CD4-positive, alpha-beta T cell treated with Interleukin-6 at 100 ng/mL for 8 hours (primary cell): ENCODE results near the gene FAIM.
"Not testable (repeated sequence)": the region's sequence is repeated elsewhere in the genome, so short reads cannot be mapped to it uniquely, and the experiment has no call there.

Experiments used
- DNase-seq: peaks from one replicate; pipeline ENCODE4 v3.0.0-alpha.2; 2020; ENCODE audit warnings: mixed read lengths, low spot score

The FAIM gene

DNA sequence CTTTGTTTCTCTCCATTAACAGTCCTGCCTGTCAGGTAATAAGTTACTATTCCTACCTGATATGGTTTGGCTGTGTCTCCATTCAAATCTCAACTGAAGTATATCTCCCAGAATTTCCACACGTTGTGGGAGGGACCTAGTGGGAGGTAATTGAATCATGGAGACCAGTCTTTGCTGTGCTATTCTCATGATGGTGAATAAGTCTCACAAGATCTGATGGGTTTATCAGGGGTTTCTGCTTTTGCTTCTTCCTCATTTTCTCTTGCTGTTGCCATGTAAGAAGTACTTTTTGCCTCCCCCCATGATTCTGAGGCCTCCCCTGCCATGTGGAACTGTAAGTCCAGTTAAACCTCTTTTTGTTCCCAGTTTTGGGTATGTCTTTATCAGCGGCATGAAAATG, 6.9 kb upstream of the FAIM start:
- not testable (repeated sequence) for DNase-seq

DNA sequence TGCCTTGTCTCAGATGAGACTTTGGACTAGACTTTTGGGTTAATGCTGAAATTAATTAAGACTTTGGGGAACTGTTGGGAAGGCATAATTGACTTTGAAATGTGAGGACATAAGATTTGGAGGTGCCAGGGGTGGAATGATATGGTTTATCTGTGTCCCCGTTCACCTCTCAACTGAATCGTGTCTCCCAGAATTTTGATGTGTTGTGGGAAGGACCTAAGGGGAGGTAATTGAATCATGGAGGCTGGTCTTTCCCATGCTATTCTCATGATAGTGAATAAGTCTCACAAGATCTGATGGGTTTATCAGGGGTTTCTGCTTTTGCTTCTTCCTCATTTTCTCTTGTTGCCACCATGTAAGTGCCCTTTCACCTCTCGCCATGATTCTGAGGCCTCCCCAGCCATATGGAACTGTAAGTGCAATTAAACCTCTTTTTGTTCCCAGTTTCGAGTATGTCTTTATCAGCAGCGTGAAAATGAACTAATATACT, 4.4 kb upstream of the FAIM start:
- not testable (repeated sequence) for DNase-seq

DNA sequence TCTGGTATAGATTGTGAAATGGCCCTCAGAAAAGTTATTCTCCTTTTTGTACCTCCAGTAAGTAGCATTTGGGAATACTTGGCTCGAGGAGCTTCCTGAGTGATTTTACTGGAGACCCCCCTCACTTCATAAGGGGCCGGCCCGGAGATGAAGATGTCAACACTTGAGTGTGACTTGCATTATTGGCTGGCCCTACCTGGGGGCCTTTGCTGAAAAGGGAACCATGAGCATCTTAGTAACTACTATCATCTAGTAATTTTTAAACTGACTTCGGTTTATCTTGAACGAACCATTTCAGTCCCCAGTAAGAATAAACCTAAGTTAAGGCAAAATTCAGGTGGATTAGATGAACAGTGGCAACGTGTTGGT, 1.3 kb downstream of the FAIM start:
- DNase-seq: no peak

DNA sequence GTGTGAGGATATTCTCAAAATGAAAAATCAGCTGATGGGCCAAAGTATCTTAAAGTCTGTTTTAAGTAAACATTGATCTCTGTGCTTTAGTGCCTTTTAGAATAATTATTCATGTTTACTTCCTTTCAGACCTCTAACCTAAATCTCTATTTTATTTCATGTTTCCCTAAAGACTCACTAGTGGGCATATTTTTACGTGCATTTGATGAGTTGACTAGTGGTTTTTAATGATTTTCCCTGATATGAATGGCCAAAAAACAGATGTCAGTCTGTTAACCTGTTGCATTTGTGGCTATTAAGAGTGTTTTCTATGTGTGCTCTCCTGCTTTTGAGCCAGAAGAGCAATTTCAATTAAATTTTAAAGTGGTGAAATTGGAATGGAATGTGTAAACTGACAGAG, 6.9 kb downstream of the FAIM start:
- no peak for DNase-seq

DNA sequence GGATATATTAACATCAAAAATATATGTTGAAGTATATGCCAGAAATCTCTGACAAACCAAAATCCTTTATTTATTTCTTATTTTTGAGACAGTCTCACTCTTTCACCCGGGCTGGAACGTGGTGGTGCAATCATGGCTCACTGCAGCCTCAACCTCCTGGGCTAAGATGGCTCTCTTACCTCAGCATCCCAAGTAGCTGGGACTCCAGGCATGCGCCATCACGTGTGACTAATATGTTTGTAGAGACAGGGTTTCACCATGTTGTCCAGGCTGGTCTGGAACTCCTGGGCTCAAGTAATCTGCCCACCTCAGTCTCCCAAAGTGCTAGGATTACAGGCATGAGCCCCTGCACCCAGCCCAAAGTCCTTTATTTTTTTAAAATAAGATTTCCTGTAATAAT, 11.9 kb downstream of the FAIM start:
- no peak for DNase-seq

DNA sequence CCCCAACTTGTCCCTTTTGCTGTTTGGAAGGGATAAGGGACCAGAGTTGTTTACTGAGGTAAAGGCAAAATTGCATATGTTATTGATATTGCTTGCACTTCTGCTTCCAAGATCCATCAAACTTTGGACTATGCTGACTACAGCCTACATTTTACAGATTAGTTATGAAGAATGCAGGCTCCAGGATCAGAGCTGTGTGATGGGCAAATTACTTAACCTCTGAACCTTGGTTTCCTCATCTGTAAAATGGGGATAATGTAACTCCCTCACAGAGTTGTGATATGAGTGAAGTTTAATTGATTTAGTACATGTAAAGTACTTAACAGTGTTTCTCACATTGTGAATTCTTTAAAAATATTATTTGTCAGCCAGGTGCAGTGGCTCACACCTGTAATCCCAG, 15.9 kb downstream of the FAIM start:
- DNase-seq: no peak

DNA sequence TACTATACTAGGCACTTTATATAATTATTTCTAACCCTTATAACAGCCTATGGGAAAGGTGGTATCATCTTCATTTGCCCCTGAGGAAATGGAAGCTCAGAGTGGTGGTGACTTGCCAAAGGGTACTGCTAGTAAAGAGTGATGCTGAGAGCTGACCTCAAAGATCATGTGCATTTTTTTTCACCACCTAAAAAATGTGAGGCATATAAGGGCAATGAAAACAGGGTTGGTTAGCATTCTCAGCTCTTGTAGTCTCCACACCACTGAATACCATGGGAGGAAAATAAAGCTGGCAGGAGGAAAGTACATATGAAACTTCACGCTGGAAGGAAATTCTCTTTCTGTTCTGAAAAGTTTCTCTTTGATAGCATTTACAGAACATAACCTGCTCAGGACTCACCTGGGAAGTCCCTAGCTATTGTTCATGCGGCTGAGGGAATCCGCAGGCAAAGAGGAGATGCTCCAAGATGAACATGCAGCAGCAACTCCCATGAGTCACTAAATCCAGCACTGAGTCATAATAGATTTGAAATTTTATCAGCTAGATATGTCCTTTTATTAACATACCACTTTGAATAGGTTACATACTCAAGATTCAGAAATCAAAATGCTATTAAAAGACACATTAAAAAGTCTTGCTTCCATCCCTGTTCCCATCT, 17.3 kb downstream of the FAIM start:
- no peak for DNase-seq

DNA sequence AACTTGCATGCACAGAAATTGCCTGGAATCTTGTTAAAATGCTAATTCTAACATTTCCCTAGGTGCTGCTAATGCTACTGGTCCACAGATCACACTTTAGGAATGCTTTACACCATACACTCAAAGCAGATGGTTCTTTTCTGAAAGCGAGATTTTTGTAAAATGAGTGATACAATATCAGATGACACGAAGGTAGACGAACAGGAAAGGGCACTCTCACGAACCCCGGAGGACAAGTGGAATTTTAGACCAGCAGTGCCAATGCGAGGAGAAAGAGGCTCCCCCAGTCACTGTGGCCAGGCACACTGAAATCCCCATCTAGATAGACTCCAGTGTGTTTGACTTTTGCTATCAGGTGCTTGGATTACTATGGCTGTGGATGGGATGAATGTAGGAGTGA, 21.0 kb downstream of the FAIM start:
- no peak for DNase-seq

DNA sequence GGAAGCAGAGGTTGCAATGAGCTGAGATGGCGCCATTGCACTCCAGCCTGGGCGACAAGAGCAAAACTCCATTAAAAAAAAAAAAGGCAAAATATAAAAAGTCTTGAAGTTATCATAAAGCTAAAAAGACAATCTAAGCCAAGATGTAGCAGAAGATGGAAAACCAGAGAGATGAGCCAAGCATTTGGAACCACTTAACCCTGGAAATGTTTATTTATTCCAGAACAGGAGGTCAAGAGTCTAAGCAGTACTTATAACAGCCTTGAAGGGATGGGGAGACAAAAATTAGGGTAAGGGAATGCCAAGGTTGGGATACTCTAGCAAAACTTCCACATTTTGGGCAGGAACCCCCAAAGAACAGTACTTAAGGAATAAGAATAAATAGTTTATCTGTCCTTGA, 30.1 kb downstream of the FAIM start:
- no peak for DNase-seq

DNA sequence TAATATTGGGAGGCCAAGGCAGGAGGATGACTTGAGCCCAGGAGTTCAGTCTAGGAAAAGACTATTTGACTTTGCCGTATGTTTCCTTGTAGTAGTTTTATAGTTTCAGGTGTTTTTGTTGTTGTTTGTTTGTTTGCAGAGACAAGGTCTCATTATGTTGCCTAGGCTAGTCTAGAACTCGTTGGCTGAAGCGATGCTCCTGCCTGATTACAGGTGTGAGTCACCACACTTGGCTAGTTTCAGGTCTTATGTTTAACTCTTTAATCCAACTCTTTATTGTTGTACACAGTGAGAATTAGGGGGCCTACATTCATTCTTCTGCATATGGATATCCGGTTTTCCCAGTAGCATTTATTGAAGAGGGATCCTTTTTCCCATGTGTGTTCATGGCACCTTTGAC, 32.0 kb downstream of the FAIM start:
- DNase-seq: no peak

DNA sequence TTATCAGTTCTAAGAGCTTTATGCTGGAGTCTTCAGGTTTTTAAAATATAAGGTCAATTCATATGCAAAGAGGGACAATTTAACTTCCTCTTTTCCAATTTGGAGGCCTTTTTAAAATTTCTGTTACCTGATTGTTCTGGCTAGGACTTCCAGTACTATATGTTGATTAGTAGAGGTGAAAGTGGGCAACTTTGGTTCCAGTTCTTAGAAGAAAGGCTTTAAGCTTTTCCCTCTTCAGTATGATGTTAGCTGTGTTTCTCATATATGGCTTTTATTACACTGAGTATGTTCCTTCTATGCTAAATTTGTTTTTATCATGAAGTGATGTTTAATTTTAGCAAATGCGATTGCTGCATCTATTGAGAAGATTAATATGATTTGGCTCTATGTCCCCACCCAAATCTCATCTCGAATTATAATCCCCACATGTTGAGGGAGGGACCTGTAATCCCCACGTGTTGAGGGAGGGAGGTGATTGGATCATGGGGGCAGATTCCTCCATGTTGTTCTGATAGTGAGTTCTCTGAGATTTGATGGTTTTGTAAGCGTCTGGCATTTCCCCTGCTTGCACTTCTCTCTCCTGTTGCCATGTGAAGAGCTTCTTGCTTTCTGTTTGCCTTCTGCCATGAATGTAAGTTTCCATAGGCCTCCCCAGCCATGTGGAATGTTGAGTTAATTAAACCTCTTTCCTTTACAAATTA, 33.8 kb downstream of the FAIM start:
- DNase-seq: no peak

DNA sequence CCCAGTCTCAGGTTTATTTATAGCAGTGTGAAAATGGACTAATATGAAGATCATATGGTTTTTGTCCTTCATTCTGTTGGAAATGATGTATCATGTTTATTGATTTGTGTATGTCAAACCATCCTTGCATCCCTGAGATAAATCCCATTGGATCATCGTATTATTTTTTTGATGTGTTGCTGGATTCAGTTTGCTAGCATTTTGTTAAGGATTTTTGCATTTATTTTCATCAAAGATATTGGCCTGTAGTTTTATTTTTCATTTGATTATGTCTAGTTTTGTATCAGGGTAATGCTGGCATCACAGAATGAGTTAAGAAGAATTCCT, 34.3 kb downstream of the FAIM start:
- DNase-seq: no peak

DNA sequence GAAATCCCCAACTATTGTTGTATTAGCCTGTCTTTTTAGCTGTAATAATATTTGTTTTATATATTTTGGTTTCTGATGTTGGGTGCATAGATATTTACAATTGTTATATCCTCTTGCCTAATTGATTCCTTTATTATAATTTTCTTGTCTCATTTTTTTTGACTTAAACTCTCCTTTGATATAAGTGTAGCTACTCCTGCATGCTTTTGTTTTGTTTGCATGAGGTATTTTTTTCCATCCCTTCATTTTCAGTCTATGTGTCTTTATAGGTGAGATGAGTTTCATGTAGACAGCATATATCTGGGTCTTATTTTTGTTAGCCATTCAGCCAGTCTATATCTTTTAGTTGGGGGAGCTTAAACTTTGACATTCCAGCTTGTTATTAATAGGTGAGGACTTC, 37.4 kb downstream of the FAIM start:
- no peak for DNase-seq

DNA sequence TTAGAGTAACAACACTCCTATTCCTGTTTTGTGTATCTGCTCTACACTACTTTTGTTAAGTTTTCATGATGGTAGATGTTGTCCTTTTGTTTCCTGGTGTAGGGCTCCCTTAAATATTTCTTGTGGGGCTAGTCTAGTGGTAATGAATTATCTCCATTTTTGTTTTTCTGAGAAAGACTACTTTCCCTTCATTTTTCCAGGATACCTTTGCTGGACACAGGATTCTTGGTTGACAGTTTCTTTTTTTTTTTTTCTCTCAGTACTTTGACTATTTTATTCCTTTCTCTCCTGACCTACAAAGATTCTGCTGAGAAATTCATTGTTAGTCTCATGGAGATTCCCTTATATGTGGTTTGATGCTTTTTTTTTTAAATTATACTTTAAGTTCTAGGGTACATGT, 37.9 kb downstream of the FAIM start:
- DNase-seq: no peak

DNA sequence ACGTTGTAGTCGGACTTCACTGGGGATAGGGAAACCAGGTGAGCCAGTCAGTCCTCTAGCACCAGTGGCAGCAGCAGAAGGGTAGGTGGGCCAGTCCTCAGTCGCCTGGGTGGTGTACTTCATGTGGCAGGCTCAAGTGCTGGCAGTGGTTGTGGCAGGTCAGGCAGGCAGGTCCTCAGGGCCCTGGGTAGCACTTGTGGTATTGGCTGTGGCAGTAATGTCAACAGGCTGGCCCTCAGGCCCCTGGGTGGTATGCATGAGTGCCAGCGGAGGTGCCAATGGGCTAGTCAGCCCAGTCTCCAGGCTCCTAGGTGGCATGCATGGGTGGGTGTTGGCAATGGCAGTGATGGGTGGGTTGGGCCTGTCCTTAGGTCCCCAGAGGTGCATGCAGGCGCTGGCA, 40.6 kb downstream of the FAIM start:
- DNase-seq: no peak

DNA sequence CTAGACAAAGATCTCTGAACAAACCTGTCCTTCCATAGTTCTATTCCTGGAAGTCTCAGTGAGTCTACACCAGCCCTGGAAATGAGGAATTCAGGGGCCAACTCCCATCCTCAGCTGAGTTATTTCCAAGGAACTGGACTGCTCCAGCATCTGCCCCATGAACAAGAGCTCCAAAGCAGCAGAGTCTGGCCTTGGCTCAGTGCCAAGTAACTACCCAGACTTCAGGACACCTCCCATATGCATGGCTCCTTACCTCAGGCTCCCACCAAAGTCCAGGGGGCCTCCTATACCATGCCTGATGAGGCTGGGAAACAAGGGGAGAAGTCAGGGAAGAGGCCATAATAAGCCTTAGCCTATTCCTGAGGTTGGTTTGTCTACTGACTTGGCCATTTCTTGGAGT, 45.0 kb downstream of the FAIM start:
- DNase-seq: no peak

DNA sequence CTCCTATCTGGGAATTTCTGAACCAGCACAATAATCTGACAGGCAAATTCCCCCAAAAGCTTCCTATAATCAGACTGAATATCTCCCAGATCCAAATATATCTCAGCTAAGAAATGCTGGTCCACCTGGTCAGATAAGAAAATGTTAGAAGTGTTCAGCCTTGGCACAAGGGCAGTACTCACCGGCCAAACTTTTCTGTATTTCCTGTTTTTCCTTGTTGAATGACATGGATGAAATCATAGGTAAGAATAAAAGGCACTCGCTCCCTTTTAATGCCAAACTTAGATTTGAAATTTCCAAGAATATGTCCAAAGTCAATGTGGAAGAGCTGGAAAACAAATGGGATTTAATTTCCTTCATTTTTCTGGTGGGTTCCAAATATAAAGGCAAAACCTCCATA, 48.9 kb downstream of the FAIM start:
- no peak for DNase-seq

DNA sequence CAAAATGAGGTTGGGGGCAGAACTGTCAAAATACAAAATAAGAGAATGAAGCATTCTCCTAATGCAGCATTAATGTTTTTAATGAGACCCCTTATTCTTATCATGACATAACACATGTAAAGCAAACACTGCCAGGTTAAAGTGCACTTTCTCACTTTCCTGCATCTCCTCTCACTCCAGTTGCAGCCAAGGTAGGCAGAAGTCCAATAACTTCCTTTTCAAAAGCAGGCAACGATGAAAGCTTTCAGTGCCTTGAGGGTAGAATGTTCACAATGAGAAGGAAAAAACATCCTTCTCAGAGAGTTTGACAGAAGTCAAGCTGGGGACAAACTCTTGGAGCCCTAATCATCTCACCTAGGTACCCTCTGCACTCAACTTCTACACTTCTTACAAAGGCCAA, 59.5 kb downstream of the FAIM start:
- DNase-seq: no peak

DNA sequence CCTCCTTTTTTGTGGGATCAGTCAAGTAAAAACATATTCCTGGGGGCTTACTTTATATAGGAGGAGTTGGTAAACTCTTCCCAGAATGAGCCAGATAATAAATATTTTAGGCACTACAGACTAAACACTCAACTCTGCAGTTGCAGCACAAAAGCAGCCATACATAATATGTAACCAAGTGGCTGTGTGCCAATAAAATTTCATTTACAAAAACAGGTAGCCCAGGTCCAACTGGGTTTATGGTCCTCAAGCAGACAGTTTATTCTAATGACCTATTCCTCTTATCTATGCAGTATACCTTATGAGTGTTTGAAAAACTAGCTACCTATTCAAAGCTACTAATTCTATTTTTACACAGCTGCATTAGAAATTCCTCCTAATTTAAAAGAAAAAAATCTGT, 61.8 kb downstream of the FAIM start:
- DNase-seq: no peak

DNA sequence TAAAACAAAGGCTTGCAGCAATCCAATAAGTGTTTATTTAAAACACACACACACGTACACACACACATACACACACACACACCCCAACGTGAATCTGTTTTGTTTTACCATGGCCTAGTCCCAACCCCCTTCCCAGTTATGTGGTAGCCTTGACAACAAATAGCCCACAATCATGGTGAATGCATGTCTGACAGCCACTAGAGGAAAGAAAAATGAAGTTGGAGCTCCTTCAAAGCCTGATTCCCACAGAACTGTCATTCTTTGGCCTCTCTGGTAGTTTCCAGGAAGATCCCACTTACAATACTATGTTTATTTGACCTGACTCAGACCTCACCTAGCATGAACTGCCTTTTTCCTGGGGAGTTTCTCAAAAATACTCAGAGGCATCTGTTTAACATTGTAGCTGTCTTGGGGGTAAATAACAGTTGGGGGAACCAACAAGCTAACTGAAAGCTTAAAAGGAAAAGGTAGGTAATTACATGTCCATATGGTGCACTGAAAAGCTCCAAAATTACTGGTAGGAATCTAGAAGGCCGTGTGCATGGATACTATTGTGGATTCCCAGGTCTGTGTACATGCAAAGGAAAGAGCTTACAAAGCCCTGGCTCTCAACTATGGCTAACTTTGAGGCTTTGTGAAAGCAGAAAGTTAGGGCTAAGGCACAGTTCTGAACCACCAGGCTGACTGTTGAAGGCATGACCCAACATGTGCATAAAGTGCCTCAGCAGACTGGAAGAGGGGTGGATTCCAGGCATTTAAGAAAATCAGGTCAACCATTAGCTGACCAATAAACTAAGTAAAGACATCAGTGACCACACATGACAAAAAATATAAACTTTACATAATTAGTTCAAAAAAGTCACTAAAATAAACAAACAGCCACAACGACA, 65.3 kb downstream of the FAIM start:
- DNase-seq: no peak

DNA sequence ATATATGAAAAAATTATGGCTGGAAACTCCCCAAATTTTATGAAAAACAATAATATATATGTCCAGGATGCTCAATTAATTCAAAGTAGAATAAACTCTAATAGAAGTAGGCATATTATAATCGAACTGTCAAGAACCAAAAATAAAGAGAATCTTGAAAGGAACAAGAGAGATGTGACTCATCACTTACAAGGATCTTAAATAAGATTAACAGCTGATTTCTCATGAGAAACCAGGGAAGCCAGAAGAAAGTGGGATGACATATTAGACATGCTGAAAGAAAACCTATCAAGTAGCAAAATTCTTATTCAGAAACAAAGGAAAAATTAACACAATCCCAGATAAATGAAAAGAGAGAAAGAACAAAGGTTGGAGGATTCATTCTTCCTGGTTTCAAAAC, 66.8 kb downstream of the FAIM start:
- no peak for DNase-seq

DNA sequence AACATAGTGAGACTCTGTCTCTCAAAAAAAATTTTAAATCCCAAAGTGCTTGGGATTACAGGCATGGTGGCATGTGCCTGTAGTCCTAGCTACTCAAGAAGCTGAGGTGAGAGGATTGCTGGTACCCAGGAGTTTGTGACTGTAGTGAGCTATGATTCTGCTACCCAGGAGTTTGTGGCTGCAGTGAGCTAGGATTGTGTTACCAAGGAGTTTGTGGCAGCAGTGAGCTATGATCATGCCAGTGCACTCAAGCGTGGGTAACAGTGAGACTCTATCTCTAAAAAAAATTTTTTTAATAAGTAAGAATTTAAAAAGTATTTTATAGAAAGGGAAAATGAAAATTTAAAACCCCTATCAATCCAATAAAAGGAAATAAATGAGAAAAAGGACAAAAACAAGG, 69.5 kb downstream of the FAIM start:
- no peak for DNase-seq

DNA sequence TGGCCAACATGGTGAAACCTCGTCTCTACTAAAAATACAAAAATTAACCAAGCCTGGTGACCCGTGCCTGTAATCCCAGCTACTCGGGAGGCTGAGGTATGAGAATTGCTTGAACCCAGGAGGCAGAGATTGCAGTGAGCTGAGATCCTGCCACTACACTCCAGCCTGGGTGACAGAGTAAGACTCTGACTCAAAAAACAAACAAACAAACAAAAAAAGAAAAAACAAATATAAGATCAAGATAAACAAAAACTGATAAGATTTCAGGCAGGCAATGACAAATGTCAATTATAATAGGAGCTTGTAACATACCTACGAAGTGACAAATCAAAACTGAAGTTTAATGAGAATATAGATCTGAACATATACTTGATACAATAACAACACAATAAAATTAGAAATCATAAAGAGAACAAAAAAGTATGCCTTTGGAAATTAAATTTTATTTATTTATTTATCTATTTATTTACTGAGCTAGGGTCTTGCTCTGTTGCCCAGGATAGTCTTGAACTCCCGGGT, 70.4 kb downstream of the FAIM start:
- no peak for DNase-seq
